ENCODE measurements around the gene TTC1. TPM values are rescaled to one million over a fixed set of nuclear protein-coding genes. Genes with fewer than 3 reads are reported as not detected.

Gene TTC1
- total RNA-seq, 1 donor from 2014 or later, result 56.7 TPM

DNA sequence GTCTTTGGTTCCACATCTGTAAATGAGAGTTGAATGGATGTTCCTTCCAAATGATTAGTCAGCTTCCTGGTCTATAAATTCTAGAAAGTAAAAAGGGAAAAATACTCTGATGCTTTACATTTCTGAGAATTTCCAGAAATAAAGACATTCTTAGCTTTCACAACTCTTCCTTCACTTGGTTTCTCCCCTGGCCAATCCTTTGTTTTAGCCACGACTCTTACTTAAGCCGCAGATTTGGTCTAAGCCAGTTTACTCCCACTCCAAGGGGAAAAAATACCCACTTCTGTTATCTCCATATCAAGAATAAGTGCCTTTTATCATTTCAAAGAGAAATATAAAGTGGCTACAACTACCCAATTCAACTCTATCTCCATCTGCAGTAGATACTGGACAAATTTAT lies 80.6 kb downstream of the TTC1 start:
- DNase-seq, result peak; percentile 11

DNA sequence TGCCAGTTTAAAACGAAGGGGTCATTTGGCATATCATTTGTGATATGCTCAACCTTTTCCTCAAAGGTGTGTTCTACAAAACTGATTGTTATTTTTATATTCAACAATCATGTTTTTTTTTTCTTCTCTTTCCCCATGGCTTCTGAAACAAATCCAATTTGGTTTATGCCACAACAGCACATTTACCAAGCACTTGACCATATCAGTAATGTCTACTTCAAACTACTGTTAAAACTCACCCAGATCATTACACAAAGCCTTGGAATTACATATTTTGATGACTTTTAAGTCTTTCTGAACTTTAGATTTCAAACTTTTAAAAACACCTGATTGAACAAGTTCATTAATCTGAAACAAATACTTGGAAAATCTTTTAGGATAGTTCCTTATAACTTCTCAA lies 81.1 kb downstream of the TTC1 start:
- no peak for DNase-seq

DNA sequence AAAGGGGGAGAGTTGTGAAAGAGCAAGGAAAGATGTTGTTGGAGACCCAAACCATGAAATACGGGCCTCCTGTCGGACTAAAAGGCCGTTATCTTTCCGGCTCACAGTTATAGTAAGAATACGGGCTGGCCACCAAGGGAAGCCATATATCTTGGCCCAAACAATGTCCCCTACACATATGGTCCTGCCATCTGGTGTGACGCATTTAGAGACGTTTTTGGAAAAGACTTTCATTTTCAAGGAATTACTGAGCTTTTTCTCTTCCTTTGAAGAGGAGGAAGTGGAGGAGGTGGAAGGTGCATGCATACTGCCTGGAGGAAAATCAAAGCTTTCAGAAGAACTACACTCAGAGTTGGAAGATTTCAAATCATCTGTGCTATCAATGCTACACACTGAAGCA lies 83.6 kb downstream of the TTC1 start:
- no peak for DNase-seq

DNA sequence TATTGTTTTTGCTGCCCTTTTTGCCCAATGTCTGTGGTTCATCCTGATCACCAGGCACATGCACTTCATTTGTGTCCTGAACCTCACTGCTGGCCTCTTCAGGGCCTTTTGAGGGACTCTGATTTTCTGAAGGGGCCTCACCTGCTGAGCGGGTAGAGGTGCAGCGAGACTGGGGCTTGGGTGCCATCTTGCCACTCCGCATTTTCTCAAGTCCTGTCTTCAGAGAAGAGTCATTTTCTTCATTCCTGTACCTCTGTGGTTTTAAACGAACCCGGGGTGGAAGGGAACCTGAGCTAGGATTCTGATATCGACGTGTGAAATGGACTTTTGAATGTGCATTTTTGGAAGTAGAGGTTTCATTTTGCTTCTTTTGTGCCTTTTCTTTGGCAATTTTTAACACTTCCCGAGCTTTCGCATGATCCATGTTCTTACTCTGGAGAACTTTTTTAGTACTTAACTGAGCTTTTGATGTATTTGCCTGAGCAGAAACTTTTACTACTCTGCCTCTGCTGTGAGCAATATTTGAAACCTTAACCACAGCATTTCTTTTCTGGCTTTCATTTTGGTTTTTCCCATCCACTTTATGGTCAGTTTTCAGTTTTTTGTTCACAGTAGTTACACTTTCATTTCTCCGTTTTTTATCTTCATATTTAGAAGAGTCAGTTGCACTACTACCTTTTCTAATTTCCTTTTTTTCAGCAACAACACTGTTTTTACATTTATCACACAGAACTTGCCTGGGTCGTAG lies 84.2 kb downstream of the TTC1 start:
- no peak for DNase-seq

DNA sequence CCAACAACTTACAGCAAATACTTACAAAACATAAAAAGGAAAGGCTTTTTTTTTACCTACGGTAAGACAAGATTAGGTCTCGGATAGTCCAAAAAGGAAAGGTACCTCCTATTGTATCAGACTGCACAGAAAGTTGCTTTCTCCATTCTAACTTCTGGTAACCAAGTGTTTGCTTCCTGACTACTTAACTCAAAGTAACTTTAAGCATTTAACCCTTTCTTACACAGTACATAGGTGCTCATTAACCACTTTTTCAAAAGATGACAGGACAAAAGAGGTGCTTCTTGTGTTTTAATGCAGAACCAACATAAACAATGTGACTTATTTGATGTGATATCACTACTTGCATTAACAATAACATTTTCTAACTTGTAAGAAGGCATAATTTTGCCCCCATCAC lies 87.2 kb downstream of the TTC1 start:
- DNase-seq, result no peak

DNA sequence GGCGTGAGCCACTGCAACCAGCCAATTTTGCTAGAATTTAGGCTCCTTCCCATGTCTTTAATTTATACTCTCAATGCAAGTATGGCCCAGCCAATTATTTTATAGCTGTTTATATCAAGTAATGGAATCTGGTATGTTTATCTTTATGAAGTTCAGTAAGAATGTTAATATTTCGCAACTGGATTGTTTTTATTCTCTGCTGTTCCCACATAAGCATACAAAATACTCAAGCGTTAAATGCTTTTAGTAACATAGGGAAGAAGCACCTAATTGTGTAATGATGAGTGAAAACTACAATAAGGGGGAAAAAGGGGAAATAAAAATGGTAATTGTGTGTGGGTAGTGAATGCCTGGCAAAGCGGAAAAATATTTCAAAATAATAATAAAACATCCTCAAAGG lies 89.1 kb downstream of the TTC1 start:
- no peak for DNase-seq

DNA sequence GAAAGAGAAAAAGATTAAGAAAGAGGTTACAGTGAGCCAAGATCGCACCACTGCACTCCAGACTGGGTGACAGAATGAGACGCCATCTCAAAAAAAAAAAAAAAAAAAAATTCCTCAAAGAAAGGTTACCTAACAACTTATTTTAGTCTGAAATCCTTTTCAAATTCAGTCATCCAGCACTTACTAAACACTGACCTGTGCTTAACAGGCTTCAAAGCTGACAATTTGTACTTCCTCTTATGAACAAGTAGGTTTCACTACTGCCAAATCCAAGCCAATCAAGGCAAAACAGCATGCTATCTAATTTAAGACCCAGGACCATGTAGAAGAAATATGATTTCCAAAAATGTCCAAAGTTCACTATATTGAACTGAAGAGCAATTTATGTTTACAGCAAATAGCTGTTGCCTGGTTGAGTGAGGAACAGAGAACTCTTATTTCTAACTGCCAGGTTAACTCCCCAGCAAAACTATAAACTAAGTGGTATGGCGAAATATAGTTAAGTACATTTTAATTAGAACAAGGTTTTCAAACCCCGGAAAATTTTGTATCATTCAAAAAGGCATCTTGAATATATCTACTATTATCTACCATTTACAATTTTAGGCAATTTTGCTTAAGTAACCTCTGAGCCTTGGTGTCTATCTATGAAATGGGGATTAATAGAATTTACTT lies 96.9 kb downstream of the TTC1 start:
- no peak for DNase-seq

DNA sequence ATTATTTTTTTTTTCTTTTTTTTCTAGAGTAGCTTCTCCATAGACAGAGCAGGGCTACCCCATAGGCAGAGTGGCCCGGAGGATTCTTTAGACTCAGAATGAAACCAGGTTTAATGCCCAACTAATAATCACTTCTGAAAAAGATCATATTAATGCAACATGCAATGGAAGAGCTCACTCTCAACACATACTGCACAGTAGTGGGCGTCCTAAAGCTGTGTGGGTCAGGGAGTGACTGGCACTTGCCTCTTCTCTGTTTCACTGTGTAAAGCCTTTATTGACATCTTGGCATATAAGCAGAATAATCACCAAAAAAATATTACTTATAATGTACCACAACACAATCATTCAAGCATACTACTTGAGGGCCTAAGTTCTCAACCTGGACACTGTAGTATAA lies 99.2 kb downstream of the TTC1 start:
- DNase-seq, result no peak

Other genes starting within 250 kb of the TTC1 start
- gene ADRA1B, start 92.7 kb upstream of the TTC1 start, total RNA-seq, result 0.34 TPM in 1 of 2 replicates, not detected in the other
- 16.7 and 17.7 TPM in 2 replicates for gene PWWP2A, start 110.3 kb downstream of the TTC1 start, total RNA-seq
- gene FABP6, start 220.4 kb downstream of the TTC1 start, total RNA-seq, result not detected in 2 replicates